H1 (cell line): ENCODE results near the gene HBS1L. TPM values are rescaled to one million over a fixed set of nuclear protein-coding genes. Genes with fewer than 3 reads are reported as not detected.

ENCODE experiments used
- CTCF ChIA-PET: fragments of 300-600 bp; sonication (Branson Sonifier 250); formaldehyde crosslinking; loops from one replicate; lab custom pipeline; 2021; ENCODE audit not compliant: partially characterized antibody; lab: Charles Lee
- POLR2A ChIA-PET: fragments of 300-600 bp; sonication (Branson Sonifier 250); formaldehyde crosslinking; loops from one replicate; lab custom pipeline; 2021; ENCODE audit warnings: inconsistent platforms; ENCODE audit not compliant: partially characterized antibody; lab: Charles Lee
- DNase-seq, 2 experiments: peaks; one replicate each; pipeline versions ENCODE4 v3.0.0 to v3.0.0-alpha.2; 2010 to 2022; ENCODE audit warnings: low spot score in 2 of 2, low read depth in 1 of 2, mixed read lengths in 1 of 2
- FAIRE-seq: peaks from 2 replicates; lab custom pipeline; 2011; peaks lifted over from hg19 to GRCh38; lab: Jason Lieb, UNC
- H2AFZ ChIP-seq: 2 replicates; pipeline ENCODE4 v1.8.1; 2012; ENCODE audit warnings: low read length, inconsistent platforms
- H2AK5ac ChIP-seq: 2 replicates; pipeline ENCODE4 v1.6.1; 2013; ENCODE audit warnings: low read depth, low read length
- H2BK120ac ChIP-seq: replicated peaks from 2 replicates; pipeline ENCODE3; 2013; ENCODE audit warnings: low read depth, low read length, inconsistent platforms
- H2BK12ac ChIP-seq: 2 replicates; pipeline ENCODE4 v1.6.1; 2013; ENCODE audit warnings: low read depth, low read length
- H2BK15ac ChIP-seq: 2 replicates; pipeline ENCODE4 v1.6.1; 2013; ENCODE audit warnings: low read length
- H2BK20ac ChIP-seq: 2 replicates; pipeline ENCODE4 v1.6.1; 2013; ENCODE audit warnings: low read length
- H2BK5ac ChIP-seq: 2 replicates; pipeline ENCODE4 v1.6.1; 2013; ENCODE audit warnings: low read depth, low read length
- H3K14ac ChIP-seq: 2 replicates; pipeline ENCODE4 v1.6.1; 2013; ENCODE audit warnings: inconsistent platforms; ENCODE audit not compliant: insufficient read length
- H3K18ac ChIP-seq: 2 replicates; pipeline ENCODE4 v1.6.1; 2013; ENCODE audit warnings: low read length; ENCODE audit errors: extremely low read depth
- H3K23ac ChIP-seq: 2 replicates; pipeline ENCODE4 v1.6.1; 2013; ENCODE audit warnings: inconsistent platforms; ENCODE audit not compliant: insufficient read length
- H3K23me2 ChIP-seq: 2 replicates; pipeline ENCODE4 v1.6.1; 2013; ENCODE audit warnings: low read depth, low read length
- H3K27ac ChIP-seq: 2 replicates; pipeline ENCODE4 v1.6.1; 2011; ENCODE audit warnings: low read depth, low read length, inconsistent platforms
- H3K27me3 ChIP-seq, 4 experiments: replicated peaks in 1 of 4; 1 replicate in 1 of 4; 2 replicates in 3 of 4; pipeline versions ENCODE4 v1.6.1 to v1.8.1; 2011 to 2013; ENCODE audit warnings: low read length in 3 of 4, mild to moderate bottlenecking in 3 of 4, inconsistent platforms in 2 of 4, mixed read lengths in 2 of 4, moderate library complexity in 1 of 4; ENCODE audit not compliant: control insufficient read depth in 3 of 4, insufficient read depth in 3 of 4; ENCODE audit errors: extremely low read depth in 1 of 4
- H3K36me3 ChIP-seq, 4 experiments: 2 replicates each; pipeline versions ENCODE4 v1.6.1 to v1.8.1; 2011 to 2013; ENCODE audit warnings: mild to moderate bottlenecking in 4 of 4, low read length in 3 of 4, moderate library complexity in 2 of 4, control low read depth in 1 of 4, inconsistent platforms in 1 of 4; ENCODE audit not compliant: insufficient read depth in 4 of 4, control insufficient read depth in 2 of 4
- H3K4ac ChIP-seq: replicated peaks from 2 replicates; pipeline ENCODE3; 2013; ENCODE audit warnings: low read length, low read depth, mixed read lengths, inconsistent platforms; ENCODE audit not compliant: insufficient read length
- H3K4me1 ChIP-seq, 4 experiments: replicated peaks in 1 of 4; 1 replicate in 1 of 4; 2 replicates in 3 of 4; pipeline versions ENCODE4 v1.6.1 to v1.8.1; 2011 to 2013; ENCODE audit warnings: low read length in 3 of 4, inconsistent platforms in 2 of 4, mixed read lengths in 1 of 4; ENCODE audit not compliant: insufficient read depth in 4 of 4, control insufficient read depth in 3 of 4
- H3K4me2 ChIP-seq, 2 experiments: 2 replicates each; pipeline versions ENCODE4 v1.6.1 to v1.8.1; 2011 to 2013; ENCODE audit warnings: low read depth in 2 of 2, low read length in 2 of 2, control low read depth in 1 of 2, inconsistent platforms in 1 of 2, mild to moderate bottlenecking in 1 of 2; ENCODE audit not compliant: insufficient read depth in 1 of 2
- H3K4me3 ChIP-seq, 4 experiments: fragments of 200-600, 300-600 bp in 1 of 4; sonication (generic), shearing (Covaris generic), sonication (Bioruptor Twin) in 1 of 4; 2 replicates each; pipeline versions ENCODE4 v1.5.1 to v1.8.1; 2011 to 2016; ENCODE audit warnings: low read length in 4 of 4, low read depth in 3 of 4, control low read depth in 2 of 4, inconsistent platforms in 2 of 4, mild to moderate bottlenecking in 2 of 4, mixed read lengths in 1 of 4, moderate library complexity in 1 of 4; ENCODE audit not compliant: insufficient read depth in 2 of 4; ENCODE audit errors: extremely low read depth in 1 of 4
- H3K56ac ChIP-seq: replicated peaks from 2 replicates; pipeline ENCODE3; 2013; ENCODE audit warnings: low read depth, mild to moderate bottlenecking, mixed read lengths, low read length, inconsistent platforms; ENCODE audit not compliant: insufficient read length
- H3K79me1 ChIP-seq: 2 replicates; pipeline ENCODE4 v1.6.1; 2013; ENCODE audit warnings: low read depth, low read length, control low read depth
- H3K79me2 ChIP-seq, 2 experiments: 2 replicates each; pipeline versions ENCODE4 v1.6.1 to v1.8.1; 2012 to 2013; ENCODE audit warnings: low read length in 2 of 2, mild to moderate bottlenecking in 2 of 2, inconsistent platforms in 1 of 2; ENCODE audit not compliant: insufficient read depth in 2 of 2, control insufficient read depth in 1 of 2
- H3K9ac ChIP-seq, 4 experiments: replicated peaks in 1 of 4; 1 replicate in 1 of 4; 2 replicates in 3 of 4; pipeline versions ENCODE4 v1.6.1 to v1.8.1; 2011 to 2013; ENCODE audit warnings: low read depth in 3 of 4, low read length in 3 of 4, control low read depth in 2 of 4, mild to moderate bottlenecking in 2 of 4, moderate library complexity in 2 of 4, inconsistent platforms in 1 of 4; ENCODE audit errors: extremely low read depth in 1 of 4
- H3K9me3 ChIP-seq, 2 experiments: 2 replicates each; pipeline versions ENCODE4 v1.6.1 to v1.8.1; 2012 to 2013; ENCODE audit warnings: mild to moderate bottlenecking in 2 of 2, moderate library complexity in 2 of 2, control low read depth in 1 of 2, inconsistent platforms in 1 of 2, low read depth in 1 of 2, low read length in 1 of 2, mixed read lengths in 1 of 2; ENCODE audit not compliant: insufficient read depth in 2 of 2
- H4K20me1 ChIP-seq, 2 experiments: replicated peaks in 1 of 2; 2 replicates each; pipeline versions ENCODE3 to v1.8.1; 2011 to 2013; ENCODE audit warnings: inconsistent platforms in 2 of 2, low read length in 2 of 2, mild to moderate bottlenecking in 1 of 2; ENCODE audit not compliant: insufficient read depth in 2 of 2, control insufficient read depth in 1 of 2
- H4K5ac ChIP-seq: 2 replicates; pipeline ENCODE4 v1.6.1; 2013; ENCODE audit warnings: low read length, low read depth, mixed read lengths, inconsistent platforms; ENCODE audit not compliant: insufficient read length
- H4K8ac ChIP-seq: 2 replicates; pipeline ENCODE4 v1.8.0; 2013; ENCODE audit warnings: mild to moderate bottlenecking, moderate library complexity, low read length, inconsistent platforms; ENCODE audit not compliant: insufficient read depth; ENCODE audit errors: extremely low read depth
- H4K91ac ChIP-seq: replicated peaks from 2 replicates; pipeline ENCODE3; 2013; ENCODE audit warnings: low read length, mixed read lengths, inconsistent platforms; ENCODE audit not compliant: insufficient read length
- BCL11A ChIP-seq, 2 experiments: IDR thresholded peaks; one replicate each; pipeline ENCODE4 v1.6.1; 2011; ENCODE audit warnings: low read depth in 2 of 2, low read length in 2 of 2, mild to moderate bottlenecking in 2 of 2
- CBX8 ChIP-seq: fragments of 300-800, 300-1000 bp; sonication (generic); IDR thresholded peaks from 2 replicates; pipeline ENCODE4 v1.7.1; 2016; ENCODE audit warnings: low read depth, low read length, borderline replicate concordance
- CEBPB ChIP-seq: IDR thresholded peaks from 2 replicates; pipeline ENCODE4 v1.6.1; 2012; ENCODE audit warnings: low read depth, low read length
- CTBP2 ChIP-seq: IDR thresholded peaks from 2 replicates; pipeline ENCODE4 v1.7.0; 2011; ENCODE audit warnings: borderline replicate concordance, mild to moderate bottlenecking, moderate library complexity, mixed read lengths, low read length; ENCODE audit not compliant: insufficient read depth, insufficient read length
- CTCF ChIP-seq, 3 experiments: IDR thresholded peaks; 1 replicate in 2 of 3; 2 replicates in 1 of 3; pipeline versions ENCODE4 v1.5.1 to v1.6.1; 2011; ENCODE audit warnings: low read length in 3 of 3, mild to moderate bottlenecking in 3 of 3, inconsistent platforms in 2 of 3, low read depth in 1 of 3, moderate library complexity in 1 of 3; ENCODE audit not compliant: insufficient read depth in 1 of 3; ENCODE audit errors: control extremely low read depth in 1 of 3
- RFX5 ChIP-seq: IDR thresholded peaks from 2 replicates; pipeline ENCODE4 v1.6.1; 2011; ENCODE audit warnings: low read depth, low read length, improper control_type of control experiment, borderline replicate concordance
- SIX5 ChIP-seq: IDR thresholded peaks from 2 replicates; pipeline ENCODE4 v1.6.1; 2011; ENCODE audit warnings: mild to moderate bottlenecking, low read depth, low read length
- SP2 ChIP-seq: IDR thresholded peaks from 2 replicates; pipeline ENCODE4 v1.6.1; 2012; ENCODE audit warnings: mild to moderate bottlenecking, low read length, inconsistent platforms
- YY1 ChIP-seq: IDR thresholded peaks from 2 replicates; pipeline ENCODE4 v1.6.1; 2011; ENCODE audit warnings: low read depth, mild to moderate bottlenecking, low read length
- WGBS, 2 experiments: shearing (Covaris generic) in 1 of 2; methylation state at CpG; one replicate each; pipeline versions ENCODE4 v1.1.6 to v1.1.7; 2013 to 2015; ENCODE audit warnings: low lambda C conversion rate in 2 of 2, mixed read lengths in 2 of 2, inconsistent platforms in 1 of 2, low coverage in 1 of 2, missing lambda C conversion rate in 1 of 2; ENCODE audit not compliant: insufficient replicate concordance in 2 of 2, insufficient coverage in 1 of 2, insufficient read length in 1 of 2; ENCODE audit errors: extremely low coverage in 1 of 2, missing lambda C conversion rate in 1 of 2; 5-methylcytosine and 5-hydroxymethylcytosine counted together
- polyA plus RNA-seq, 7 experiments: library from polyadenylated mRNA; depleted of rRNA in 3 of 7; stranded (reverse) in 5 of 7; unstranded in 2 of 7; fragments of >200 nt in 5 of 7; fragments of 200-250 nt in 2 of 7; gene quantifications; 1 replicate in 5 of 7; 2 replicates in 1 of 7; 4 replicates in 1 of 7; pipeline versions ENCODE4 v1.2.1 to v1.2.3, GENCODE V29; 2011 to 2013; ENCODE audit warnings: missing spikeins in 2 of 7, mixed read lengths in 2 of 7
- total RNA-seq: library from RNA; stranded (reverse); fragmentation: NEBNext Ultra II Directional; extraction: Animal tissue kit (Norgen Biotek cat#: 25700); gene quantifications from 2 replicates; pipeline ENCODE4 v1.2.1, GENCODE V29; 2021

Gene HBS1L
- total and polyA plus RNA-seq, 2 of the 8 experiments (the other 6 are each of a cell fraction or from before 2014, with no cell fraction given): 28.1 to 97.1 TPM

DNA sequence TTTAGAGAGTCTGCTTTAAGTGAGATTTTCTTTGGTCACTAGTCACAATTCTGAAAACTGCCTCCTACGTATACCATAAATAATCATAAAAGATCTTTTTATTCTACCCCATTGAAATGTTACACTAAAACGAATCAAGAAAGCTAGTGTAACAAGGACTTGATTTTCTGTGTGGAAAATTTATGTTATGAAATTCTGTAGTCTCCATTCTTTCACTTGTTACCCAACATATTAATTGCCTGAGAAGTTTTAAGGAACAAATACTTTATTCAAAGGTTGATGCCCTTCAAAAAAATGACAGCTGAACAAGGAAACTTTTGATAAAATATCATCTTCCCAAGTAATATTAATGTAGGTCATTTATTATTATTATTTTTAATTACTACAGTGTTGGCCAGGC lies 13.3 kb upstream of the HBS1L start:
- Histone ChIP-seq H3K36me3 (no peaks in the 10 kb centered on the region), H3K56ac (no peak overlapping the region), H3K23me2 (no peaks in the 10 kb centered on the region), H3K4me1 (peaks cover 0 to 2% (median 0%) of the 10 kb centered on the region in 4 experiments; a peak in 1 of 7 replicates), H3K79me2 (no peaks in the 10 kb centered on the region), H3K23ac (no peak overlapping the region), H2BK15ac (no peak overlapping the region), H3K79me1 (no peaks in the 10 kb centered on the region), H3K27ac (no peak overlapping the region), H4K20me1 (no peaks in the 10 kb centered on the region), H3K4ac (no peak overlapping the region), H2BK12ac (no peak overlapping the region), H3K4me2 (no peak overlapping the region), H3K14ac (no peak overlapping the region), H4K5ac (no peak overlapping the region), H2BK5ac (no peak overlapping the region), H2AK5ac (no peak overlapping the region), H4K91ac (no peak overlapping the region), H3K9ac (no peak overlapping the region), H3K27me3 (no peaks in the 10 kb centered on the region), H3K4me3 (no peak overlapping the region), H2AFZ (no peak overlapping the region), H2BK120ac (no peak overlapping the region), H3K18ac (no peak overlapping the region), H3K9me3 (no peaks in the 10 kb centered on the region), H4K8ac (no peak overlapping the region), H2BK20ac (no peak overlapping the region)
- CTCF ChIA-PET: interaction anchor here (1.2 kb wide), 1 partner anchor 355 kb away, joined by 3 read pairs; no protein-coding TSS in a partner anchor
- TF ChIP-seq CTCF (IDR thresholded peaks at IDR 0.05; ENCODE audit: control extremely low read depth in 1 of 3, insufficient read depth in 1 of 3, low read depth in 1 of 3, low read length in 3 of 3) (no peak), SIX5 (no peak), CEBPB (no peak), BCL11A (IDR thresholded peaks at IDR 0.05; ENCODE audit: low read depth in 2 of 2, low read length in 2 of 2) (no peak), RFX5 (no peak), CBX8 (no peak), YY1 (no peak), CTBP2 (no peak), SP2 (no peak)
- 90% methylated on average over 2 of the region's 2 CpGs; no CpG with 5 or more reads in 1 of the 2 experiments for WGBS, 2 experiments
- POLR2A ChIA-PET: interaction anchor here (1.0 kb wide), 1 partner anchor 10 kb away, joined by 4 read pairs; no protein-coding TSS in a partner anchor
- no peak for DNase-seq
- FAIRE-seq: no peak
